PFSK-1 (cell line): ENCODE measurements around the gene MYCBPAP.

Experiments used
- FOXP2 ChIP-seq: optimal IDR thresholded peaks from 2 replicates; pipeline ENCODE3; 2011; ENCODE audit warnings: borderline replicate concordance, control low read depth, inconsistent platforms; ENCODE audit not compliant: insufficient read depth; ENCODE audit errors: extremely low read length, extremely low read depth
- POLR2AphosphoS5 ChIP-seq: IDR thresholded peaks from 2 replicates; pipeline ENCODE4 v1.6.1; 2012; ENCODE audit warnings: low read depth, mild to moderate bottlenecking, control low read depth, low read length, moderate library complexity
- SIN3A ChIP-seq: IDR thresholded peaks from 2 replicates; pipeline ENCODE4 v1.6.1; 2012; ENCODE audit warnings: mild to moderate bottlenecking, low read length, moderate library complexity, borderline replicate concordance; ENCODE audit not compliant: insufficient read depth
- TAF1 ChIP-seq: IDR thresholded peaks from 2 replicates; pipeline ENCODE4 v1.6.1; 2012; ENCODE audit warnings: low read length, control low read depth, borderline replicate concordance; ENCODE audit not compliant: insufficient read depth

DNA sequence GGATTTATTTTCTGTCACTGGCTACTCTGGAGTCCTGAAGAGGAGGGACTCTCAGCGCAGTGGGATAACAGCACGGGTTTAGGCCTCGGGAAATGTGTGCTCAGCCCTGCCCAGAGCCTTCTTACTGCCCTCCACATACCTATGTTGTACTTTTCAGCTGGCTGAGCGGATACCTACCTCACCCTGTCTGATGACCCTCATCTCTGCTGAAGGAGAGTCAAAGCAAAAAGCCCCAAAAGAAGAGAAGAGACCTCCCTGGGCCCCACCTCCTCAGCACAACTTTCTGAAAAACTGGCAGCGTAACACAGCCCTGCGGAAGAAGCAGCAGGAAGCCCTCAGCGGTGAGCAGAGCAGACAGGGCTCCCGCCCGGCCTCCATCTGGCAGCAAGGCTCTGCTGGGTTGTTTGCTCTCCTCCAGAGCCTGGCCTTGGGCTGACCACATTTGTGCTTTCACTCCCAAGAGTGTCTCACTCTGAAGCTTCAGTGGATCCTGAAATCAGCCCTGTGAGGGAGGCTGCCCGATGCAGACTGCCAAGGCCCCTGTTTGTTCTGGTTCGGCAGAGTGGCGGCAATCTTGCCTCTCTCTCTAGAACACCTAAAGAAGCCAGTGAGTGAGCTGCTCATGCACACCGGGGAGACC is 10.3 kb downstream of the MYCBPAP start:
- no peak for TF ChIP-seq FOXP2
- no peak for TF ChIP-seq SIN3A
- TF ChIP-seq POLR2AphosphoS5: no peak
- TF ChIP-seq TAF1: no peak
